Midbrain (tissue), 1 donor: ENCODE results near the gene APOBEC3G.

Source experiments
- DNase-seq: peaks from one replicate; lab custom pipeline; 2025; lab: John Stamatoyannopoulos, UW

Gene APOBEC3G

DNA sequence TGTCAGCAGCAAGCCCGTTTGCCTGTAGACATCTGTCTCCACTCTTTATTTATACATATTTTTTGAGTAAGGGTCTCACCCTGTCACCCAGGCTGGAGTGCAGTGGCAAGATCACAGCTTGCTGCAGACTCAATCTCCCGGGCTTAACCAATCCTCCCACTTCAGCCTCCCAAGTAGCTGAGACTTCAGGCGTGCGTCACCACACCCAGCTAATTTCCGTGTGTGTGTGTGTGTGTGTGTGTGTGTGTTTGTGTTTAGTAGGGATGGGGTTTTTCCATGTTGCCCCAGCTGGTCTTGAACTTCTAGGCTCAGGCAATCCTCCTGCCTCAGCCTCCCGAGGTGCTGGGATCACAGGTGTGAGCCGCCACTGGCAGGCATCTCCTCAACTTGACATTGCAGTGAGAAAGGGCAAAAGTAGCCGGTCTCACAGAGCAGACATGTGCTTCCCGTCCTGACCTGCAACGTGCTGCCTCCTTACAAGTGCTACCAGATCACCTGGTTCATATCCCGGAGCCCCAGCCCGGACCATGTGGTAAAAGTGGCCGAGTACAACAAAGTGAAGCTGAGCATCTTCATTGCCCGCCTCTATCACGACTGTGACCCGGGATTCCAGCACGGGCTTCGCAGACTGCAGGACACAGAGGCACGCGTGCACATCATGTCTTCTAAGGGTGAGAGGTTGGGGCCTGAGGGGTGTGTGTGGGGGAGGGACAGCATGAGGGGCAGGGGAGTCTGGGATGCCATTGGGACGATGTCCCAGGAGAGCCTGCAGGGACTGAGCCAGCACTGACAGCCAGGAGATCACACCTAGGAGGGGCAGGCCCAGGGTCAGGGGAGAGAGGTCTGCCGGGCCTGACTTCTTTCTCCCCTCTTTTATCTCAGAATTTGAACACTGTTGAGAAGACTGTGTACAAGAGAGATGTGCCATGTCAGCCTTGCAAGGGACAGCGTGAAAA, 14.3 kb downstream of the APOBEC3G start:
- no peak for DNase-seq

- no peak for DNase-seq
These were observed 15.2 kb downstream of the APOBEC3G start for GRCh38 chr22:39092111-39092862.

GRCh38 chr22:39094717-39095389, 17.8 kb downstream of the APOBEC3G start:
- no peak for DNase-seq

GRCh38 chr22:39095971-39096370, 18.9 kb downstream of the APOBEC3G start:
- DNase-seq = no peak

DNA sequence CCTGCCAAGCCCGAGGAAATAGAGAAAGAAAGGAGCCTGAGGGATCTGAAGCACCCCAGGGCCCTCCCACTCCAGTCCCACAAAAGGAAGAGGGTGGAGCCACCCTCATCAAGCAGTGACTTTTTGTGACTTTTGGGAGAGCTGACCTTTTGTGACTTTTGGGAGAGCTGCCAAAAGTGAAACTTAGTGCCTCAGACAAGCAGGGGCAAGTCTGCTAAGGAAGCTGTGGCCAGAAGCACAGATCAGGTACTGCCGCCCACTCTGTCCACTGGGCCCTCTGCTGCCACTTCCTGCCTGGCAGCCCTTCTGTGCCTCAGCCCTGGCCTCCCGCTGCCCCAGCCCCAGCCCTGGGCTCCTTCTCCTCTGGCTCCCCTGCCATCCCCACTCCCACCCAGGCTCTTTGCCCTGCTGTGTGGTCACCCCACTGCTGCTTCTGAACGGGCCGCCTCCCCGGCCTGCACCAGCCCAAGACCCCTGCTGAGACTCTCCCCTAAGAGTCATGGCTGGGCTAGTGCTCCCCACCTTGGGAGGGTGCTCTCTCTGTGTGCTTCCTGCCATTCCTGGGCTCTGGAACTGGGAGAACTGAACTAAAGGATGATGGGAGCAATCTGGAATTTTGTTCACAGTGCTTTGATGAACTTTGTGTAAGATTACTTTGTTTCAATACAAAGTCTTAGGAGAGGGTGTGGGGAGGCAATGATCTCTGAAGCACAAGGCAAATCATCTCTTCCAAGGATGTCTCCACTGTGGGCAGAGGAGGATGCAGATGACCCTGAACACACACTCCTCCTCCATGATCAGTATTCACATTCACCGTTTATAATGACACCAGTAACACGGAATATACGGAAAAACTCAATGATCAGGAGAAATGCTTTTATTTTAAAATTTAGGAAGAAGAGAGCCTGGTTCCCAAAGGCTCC, 20.3 kb downstream of the APOBEC3G start, which contains the start of gene APOBEC3H:
TSS of gene APOBEC3H (plus strand) at position 147 of the 923 bp plus-strand sequence. CDS start 3,035 bp downstream, outside the sequence.
- no peak for DNase-seq

DNA sequence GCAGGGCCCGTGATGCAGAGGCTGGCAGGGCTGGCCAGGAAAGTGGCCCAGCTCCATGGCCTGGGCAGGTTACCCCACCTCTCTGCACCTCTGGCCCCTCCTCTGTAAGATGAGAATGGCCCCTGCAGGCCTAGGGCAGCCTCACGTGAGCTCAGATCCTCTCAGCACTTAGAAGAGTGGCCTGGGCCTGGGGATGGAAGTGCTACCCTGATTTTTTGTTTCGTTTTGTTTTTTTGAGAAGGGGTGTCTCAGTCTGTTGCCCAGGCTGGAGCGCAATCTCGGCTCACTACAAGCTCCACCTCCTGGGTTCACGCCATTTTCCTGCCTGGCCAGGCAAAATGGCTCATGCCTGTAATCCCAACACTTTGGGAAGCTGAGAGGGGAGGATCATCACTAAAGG, 21.0 kb downstream of the APOBEC3G start:
- no peak for DNase-seq

DNA sequence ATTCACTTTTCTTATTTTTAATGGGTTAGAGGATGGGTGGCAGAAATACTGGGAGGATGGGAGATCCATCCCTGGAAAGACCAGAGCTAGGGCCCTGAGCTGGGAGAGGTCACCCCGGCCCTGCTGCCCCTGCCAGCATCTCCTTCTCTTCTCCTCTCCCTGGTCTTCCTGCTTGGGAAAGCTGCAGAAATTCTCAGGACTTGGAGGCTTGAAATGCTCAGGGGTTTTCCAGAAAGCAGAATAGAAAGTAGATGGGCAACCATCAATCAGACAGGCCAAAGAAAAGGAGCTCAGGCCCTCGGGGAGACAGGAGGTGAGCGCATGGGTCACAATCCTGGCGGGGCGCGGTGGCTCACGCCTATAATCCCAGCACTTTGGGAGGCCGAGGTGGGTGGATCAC, 21.5 kb downstream of the APOBEC3G start:
- no peak for DNase-seq

DNA sequence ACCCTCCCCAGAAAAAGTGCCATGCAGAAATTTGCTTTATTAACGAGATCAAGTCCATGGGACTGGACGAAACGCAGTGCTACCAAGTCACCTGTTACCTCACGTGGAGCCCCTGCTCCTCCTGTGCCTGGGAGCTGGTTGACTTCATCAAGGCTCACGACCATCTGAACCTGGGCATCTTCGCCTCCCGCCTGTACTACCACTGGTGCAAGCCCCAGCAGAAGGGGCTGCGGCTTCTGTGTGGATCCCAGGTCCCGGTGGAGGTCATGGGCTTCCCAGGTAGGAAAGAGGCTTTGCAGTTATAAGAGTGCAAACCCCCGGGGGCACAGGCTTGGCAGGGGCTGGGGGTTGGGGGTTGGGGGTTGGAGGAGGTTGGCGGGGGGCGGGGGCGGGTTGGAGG, 24.2 kb downstream of the APOBEC3G start:
- no peak for DNase-seq

DNA sequence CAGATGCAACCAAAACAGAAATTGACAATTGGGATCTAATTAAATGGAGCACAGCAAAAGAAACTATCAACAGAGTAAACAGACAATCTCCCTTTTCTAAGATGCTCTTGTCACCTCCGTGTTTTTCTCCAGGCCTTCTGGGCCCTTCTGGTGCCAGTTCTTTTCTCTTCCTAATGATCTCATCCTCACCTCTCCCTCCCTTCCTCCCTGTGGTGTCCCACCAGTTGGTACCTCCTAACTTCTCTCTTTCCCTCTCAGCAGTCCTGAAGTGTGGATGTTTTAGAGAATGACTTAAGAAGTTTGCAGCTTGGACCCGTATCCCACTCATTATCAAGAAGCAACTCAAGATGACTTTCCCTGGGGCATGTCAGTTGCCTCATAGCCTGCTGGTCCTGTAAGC, 26.4 kb downstream of the APOBEC3G start:
- DNase-seq = no peak

DNA sequence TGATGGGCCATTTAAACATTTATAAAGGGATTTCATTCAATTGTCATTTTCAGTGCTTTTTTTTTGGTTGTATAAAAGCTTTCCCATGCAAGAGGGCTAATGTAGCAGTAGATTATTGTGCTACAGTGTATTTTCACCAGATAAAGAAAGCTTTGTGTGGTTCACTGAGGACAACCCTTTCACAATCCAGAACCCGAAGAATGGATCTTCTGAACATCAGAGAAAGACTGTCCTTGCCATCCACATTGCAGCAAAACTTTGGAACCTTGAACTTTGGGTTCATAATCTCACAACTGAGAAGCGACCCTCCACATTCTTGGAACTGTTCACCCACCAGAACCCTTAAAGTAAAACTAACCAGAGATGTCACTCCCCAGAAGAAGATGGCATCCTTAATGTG, 29.3 kb downstream of the APOBEC3G start:
- DNase-seq = no peak

GRCh38 chr22:39108487-39108886, 31.4 kb downstream of the APOBEC3G start:
- no peak for DNase-seq

DNA sequence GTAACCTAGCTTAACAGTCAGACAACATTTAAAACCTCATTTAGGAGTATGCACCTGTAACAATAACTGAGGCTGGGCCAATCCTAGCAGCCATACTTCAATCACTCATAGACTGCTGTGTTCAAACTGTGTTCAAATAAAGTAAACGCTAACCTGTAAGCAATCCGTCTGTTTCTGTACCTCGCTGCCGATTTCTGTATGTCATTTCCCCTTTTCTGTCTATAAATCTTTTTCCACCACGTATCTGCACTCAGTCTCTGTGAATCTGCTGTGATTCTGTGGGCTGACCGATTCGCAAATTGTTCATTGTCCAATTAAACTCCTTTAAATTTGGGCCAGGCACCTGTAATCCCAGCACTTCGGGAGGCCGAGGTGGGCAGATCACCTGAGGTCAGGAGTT, 32.3 kb downstream of the APOBEC3G start:
- DNase-seq = no peak

DNA sequence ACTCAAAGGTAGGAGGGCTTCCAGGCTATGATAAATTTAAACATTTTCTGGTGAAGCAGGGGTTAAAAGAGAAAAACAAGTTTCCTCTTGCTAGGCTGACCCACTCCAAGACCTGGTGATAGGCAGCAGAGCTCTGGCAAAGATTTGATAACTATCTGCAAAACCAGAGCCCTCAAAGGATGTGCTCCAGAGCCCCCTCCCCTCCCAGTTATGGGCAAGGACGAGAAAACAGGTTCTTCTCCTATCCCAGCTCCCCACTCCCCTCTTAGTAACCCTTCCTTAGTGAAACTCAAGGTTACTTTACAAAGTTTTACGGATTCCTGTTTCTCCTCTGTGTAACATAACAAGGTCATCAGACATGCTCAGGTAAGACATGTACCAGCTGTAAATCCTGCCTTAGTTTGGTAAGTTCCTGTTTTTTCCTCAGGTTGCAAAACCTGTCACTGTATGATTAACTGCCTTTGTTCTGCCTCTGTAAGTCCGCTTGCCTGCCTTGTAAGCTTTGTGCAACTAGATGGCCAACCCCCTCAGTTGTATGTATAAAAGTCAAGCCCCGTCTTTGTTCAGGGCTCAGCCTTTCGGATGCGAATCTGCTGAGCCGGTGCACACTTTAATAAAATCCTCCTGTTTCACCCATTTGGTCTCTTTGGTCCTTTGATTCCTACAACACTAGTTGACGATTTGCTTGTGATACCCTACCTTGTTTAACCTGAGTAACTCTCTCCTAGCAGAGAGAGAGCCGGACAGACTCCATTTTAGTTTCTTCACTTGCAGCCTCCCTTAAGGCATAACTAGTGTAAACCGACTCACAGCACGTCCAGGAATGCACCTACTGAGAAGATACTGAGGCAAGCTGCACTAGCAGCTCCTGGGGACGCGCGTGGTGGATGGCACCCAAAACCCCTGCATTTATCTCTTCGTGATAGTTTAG, 33.8 kb downstream of the APOBEC3G start:
- DNase-seq = no peak

GRCh38 chr22:39114112-39114511, 37.0 kb downstream of the APOBEC3G start:
- DNase-seq = no peak

DNA sequence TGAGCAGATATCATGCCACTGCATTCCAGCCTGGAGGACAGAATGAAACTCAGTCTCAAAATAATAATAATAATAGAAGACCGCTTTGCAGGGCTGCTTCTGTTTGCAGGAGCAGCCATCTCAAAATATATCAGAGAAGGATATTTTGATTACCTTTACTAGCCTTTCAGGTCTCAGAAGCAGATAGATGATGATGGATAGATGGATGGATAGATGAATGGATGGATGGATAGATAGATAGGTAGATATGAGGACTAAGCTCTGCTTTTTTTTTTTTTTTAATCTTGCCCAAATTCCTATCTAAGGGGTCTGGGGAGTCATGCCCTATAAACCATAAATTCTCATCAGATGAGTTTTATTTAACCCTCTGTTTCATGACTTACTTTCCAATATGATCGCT, 38.5 kb downstream of the APOBEC3G start:
- no peak for DNase-seq

- DNase-seq = no peak
These were observed 39.0 kb downstream of the APOBEC3G start for GRCh38 chr22:39115977-39116621.

DNA sequence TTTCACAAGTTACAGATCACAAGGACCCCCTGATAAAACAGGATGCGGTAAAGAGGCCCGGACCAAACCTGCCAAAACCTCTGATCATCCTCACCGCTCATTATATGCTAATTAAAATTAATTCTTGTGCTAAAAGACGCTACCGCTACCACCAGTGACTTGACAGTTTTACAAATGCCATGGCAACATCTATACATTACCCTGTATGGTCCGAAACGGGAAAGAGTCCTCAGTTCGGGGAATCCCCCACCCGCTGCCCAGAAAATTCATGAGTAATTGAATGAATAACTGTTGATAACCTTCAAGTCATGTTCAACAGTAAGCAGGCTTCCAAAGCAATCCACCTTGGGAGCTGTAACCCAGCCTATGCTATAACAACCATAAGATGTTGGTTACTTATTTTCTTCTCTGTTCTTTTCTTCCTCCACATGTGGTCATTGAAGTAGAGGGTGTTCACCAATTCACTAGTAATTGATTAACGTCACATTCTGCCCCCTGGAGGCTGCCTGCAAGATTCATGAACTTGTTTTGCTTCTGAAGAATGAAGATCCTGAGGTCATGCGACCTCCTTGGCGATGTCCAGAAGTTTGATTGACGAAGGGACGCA, 40.6 kb downstream of the APOBEC3G start:
- no peak for DNase-seq

DNA sequence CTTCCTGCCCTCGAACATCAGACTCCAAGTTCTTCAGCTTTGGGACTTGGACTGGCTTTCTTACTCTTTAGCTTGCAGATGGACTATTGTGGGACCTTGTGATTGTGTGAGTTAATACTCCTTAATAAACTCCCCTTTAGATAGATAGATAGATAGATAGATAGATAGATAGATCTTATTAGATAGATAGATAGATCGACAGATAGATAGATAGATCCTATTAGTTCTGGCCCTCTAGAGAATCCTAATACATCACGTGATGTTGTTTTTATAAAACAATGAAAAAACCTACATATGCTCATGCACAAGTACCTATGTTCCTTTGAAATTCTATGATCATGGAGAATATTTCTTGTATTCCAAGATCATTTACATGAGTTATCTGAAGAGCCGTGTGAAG, 43.9 kb downstream of the APOBEC3G start:
- DNase-seq = no peak

DNA sequence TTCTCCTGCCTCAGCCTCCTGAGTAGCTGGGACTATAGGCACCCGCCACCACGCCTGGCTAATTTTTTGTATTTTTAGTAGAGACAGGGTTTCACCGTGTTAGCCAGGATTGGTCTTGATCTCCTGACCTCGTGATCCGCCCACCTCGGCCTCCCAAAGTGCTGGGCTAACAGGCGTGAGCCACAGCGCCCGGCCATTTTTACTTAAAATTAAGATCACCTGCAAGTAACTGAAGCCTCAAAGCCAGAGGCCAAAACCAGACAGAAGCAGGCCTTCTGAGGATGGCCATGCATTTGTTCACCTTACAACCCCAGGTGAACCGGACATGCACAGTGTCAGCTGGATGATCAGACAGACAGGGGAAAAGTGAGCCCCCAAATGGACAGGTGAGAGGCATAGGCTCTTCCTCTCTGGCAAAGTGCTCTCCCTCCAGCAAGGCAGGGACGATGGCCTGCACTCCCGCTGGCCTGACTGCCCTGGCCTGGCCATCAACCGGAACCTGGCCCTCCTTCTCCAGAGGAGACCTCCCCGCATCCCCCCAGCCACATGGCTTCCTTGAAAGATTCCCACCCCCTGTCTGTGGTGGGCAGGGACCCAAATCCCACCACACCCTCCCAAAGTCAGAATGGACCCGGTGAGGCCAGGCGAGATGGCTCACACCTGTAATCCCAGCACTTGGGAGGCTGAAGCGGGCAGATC, 45.8 kb downstream of the APOBEC3G start:
- no peak for DNase-seq
